HCT116 (cell line): Measurements from ENCODE around the gene CDH2.

Experiments
- EZH2 ChIP-seq: fragments of 200-600 bp; sonication (generic); IDR thresholded peaks from 2 replicates; pipeline ENCODE4 v1.6.1; 2017; ENCODE audit warnings: antibody characterized with exemption, mixed run types
- EZH2phosphoT487 ChIP-seq: fragments of 200-600 bp; IDR thresholded peaks from 2 replicates; pipeline ENCODE4 v1.6.1; 2018; ENCODE audit warnings: antibody characterized with exemption, borderline replicate concordance
- JUND ChIP-seq: IDR thresholded peaks from 2 replicates; pipeline ENCODE4 v1.6.1; 2012
- TF ChIP-seq, protein P1 (sequence below), 3 experiments: fragments of 200-600 bp in 1 of 3; sonication (generic) in 1 of 3; IDR thresholded peaks in 2 of 3; conservative IDR thresholded peaks in 1 of 3; 2 replicates each; pipeline ENCODE4 v1.5.1; 2012 to 2017; ENCODE audit warnings: low read depth in 2 of 3, low read length in 2 of 3, antibody characterized with exemption in 1 of 3, borderline replicate concordance in 1 of 3, control low read depth in 1 of 3, mild to moderate bottlenecking in 1 of 3, mixed read lengths in 1 of 3, mixed run types in 1 of 3, moderate library complexity in 1 of 3; ENCODE audit not compliant: insufficient read depth in 1 of 3
- TF ChIP-seq, protein P2 (sequence below): IDR thresholded peaks from 2 replicates; pipeline ENCODE4 v1.6.1; 2012; ENCODE audit warnings: low read depth

DNA sequence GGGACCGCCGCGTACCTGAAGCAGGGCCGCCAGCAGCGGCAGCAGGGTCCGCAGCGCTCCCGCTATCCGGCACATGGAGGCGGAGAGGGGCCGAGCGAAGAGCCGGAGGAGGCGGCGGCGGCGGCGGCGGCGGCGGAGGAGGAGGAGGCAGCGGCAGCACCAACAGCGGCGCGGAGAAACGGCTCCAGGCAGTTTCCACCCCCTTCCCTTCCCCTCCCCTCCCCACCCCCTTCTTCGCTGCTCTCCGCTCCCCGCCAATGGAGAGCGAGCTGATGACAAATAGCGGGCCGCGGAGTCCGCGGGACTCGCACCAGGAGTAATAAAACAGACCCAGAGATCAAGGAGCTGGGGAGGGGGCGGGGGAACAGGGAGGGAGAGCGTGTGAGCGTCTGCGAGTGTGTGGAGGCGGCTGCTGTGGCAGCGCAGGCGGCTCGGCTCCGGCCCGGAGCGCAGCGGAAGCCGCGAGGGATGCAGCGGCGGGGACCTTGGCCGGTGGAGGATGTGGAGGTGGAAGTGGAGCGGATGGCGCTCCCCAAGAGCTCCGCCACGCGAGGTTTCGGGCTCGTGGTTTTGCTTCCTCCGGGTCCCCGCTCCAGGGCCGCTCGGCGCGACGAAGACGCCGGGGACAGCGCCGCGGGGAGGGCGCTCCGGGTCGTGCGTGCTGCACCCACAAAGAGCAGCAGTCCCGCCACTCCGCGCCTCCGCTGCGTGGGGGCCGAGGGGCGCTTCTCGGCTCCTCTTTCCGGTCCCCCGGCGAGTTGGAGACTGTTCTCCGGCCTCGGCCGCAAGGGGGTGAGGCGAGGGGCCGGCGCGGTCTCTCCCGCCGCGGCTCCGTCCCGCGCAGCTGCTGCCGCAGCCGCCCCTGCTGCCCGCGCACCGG lies at the start of gene CDH2:
- TF ChIP-seq, protein P1, sequence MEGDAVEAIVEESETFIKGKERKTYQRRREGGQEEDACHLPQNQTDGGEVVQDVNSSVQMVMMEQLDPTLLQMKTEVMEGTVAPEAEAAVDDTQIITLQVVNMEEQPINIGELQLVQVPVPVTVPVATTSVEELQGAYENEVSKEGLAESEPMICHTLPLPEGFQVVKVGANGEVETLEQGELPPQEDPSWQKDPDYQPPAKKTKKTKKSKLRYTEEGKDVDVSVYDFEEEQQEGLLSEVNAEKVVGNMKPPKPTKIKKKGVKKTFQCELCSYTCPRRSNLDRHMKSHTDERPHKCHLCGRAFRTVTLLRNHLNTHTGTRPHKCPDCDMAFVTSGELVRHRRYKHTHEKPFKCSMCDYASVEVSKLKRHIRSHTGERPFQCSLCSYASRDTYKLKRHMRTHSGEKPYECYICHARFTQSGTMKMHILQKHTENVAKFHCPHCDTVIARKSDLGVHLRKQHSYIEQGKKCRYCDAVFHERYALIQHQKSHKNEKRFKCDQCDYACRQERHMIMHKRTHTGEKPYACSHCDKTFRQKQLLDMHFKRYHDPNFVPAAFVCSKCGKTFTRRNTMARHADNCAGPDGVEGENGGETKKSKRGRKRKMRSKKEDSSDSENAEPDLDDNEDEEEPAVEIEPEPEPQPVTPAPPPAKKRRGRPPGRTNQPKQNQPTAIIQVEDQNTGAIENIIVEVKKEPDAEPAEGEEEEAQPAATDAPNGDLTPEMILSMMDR (IDR thresholded peaks at IDR 0.05 in 2 of 3, conservative IDR thresholded peaks at IDR 0.05 in 1 of 3; ENCODE audit: borderline replicate concordance in 1 of 3, insufficient read depth in 1 of 3, low read depth in 2 of 3, low read length in 2 of 3), result no peak
- TF ChIP-seq, protein P2, sequence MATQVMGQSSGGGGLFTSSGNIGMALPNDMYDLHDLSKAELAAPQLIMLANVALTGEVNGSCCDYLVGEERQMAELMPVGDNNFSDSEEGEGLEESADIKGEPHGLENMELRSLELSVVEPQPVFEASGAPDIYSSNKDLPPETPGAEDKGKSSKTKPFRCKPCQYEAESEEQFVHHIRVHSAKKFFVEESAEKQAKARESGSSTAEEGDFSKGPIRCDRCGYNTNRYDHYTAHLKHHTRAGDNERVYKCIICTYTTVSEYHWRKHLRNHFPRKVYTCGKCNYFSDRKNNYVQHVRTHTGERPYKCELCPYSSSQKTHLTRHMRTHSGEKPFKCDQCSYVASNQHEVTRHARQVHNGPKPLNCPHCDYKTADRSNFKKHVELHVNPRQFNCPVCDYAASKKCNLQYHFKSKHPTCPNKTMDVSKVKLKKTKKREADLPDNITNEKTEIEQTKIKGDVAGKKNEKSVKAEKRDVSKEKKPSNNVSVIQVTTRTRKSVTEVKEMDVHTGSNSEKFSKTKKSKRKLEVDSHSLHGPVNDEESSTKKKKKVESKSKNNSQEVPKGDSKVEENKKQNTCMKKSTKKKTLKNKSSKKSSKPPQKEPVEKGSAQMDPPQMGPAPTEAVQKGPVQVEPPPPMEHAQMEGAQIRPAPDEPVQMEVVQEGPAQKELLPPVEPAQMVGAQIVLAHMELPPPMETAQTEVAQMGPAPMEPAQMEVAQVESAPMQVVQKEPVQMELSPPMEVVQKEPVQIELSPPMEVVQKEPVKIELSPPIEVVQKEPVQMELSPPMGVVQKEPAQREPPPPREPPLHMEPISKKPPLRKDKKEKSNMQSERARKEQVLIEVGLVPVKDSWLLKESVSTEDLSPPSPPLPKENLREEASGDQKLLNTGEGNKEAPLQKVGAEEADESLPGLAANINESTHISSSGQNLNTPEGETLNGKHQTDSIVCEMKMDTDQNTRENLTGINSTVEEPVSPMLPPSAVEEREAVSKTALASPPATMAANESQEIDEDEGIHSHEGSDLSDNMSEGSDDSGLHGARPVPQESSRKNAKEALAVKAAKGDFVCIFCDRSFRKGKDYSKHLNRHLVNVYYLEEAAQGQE, result no peak
- TF ChIP-seq JUND, result no peak
- TF ChIP-seq EZH2phosphoT487, result no peak
- TF ChIP-seq EZH2, result no peak
